HEK293 (cell line): ENCODE measurements around the gene ARHGAP27.

Source experiments
- CTCF ChIA-PET: fragments of 350-600 bp; formaldehyde crosslinking; extraction: SDS; loops from one replicate; lab custom pipeline; 2021; ENCODE audit warnings: antibody characterized with exemption; lab: Yijun Ruan, JAX
- POLR2A ChIA-PET: fragments of 300-600 bp; formaldehyde crosslinking; extraction: SDS; loops from one replicate; lab custom pipeline; 2020; ENCODE audit warnings: antibody characterized with exemption, inconsistent platforms; lab: Yijun Ruan, JAX
- H3K27ac ChIP-seq: fragments of 200-500 bp; sonication (Bioruptor generic); 2 replicates; pipeline ENCODE4 v1.5.1; 2014; ENCODE audit warnings: low read depth, low read length, control low read depth, inconsistent platforms; ENCODE audit errors: extremely low read depth
- H3K36me3 ChIP-seq, 2 experiments: fragments of 200-500 bp in 1 of 2; sonication (Bioruptor generic) in 1 of 2; 1 replicate in 1 of 2; 2 replicates in 1 of 2; pipeline ENCODE4 v1.5.1; 2014 to 2017; ENCODE audit warnings: inconsistent platforms in 2 of 2, low read length in 2 of 2; ENCODE audit not compliant: control insufficient read depth in 2 of 2, insufficient read depth in 1 of 2
- H3K4me1 ChIP-seq: fragments of 200-500 bp; sonication (Bioruptor generic); 2 replicates; pipeline ENCODE4 v1.5.1; 2014; ENCODE audit warnings: mild to moderate bottlenecking, low read length, inconsistent platforms; ENCODE audit not compliant: control insufficient read depth, insufficient read depth
- H3K4me3 ChIP-seq: 2 replicates; pipeline ENCODE4 v1.5.1; 2011; ENCODE audit warnings: low read depth, mild to moderate bottlenecking, control low read depth, low read length, moderate library complexity
- H3K9me3 ChIP-seq: fragments of 200-500 bp; sonication (Bioruptor generic); 2 replicates; pipeline ENCODE4 v1.5.1; 2014; ENCODE audit warnings: low read depth, low read length, inconsistent platforms; ENCODE audit not compliant: control insufficient read depth, insufficient read depth
- PRDM1 ChIP-seq: fragments of 450-650 bp; formaldehyde crosslinking; IDR thresholded peaks from 2 replicates; pipeline ENCODE4; 2016; ENCODE audit warnings: missing biosample characterization, missing genetic modification characterization
- REPIN1 ChIP-seq: fragments of 450-650 bp; formaldehyde crosslinking; IDR thresholded peaks from 2 replicates; pipeline ENCODE4 v1.5.1; 2017; ENCODE audit warnings: missing biosample characterization, missing genetic modification characterization, low read depth
- SETDB1 ChIP-seq: IDR thresholded peaks from one replicate; pipeline ENCODE4 v1.6.1; 2017; ENCODE audit warnings: mild to moderate bottlenecking, low read length, moderate library complexity, mixed read lengths; ENCODE audit not compliant: insufficient read length
- ZBTB21 ChIP-seq: fragments of 450-650 bp; formaldehyde crosslinking; IDR thresholded peaks from 2 replicates; pipeline ENCODE4 v1.5.1; 2017; ENCODE audit warnings: missing biosample characterization, missing genetic modification characterization
- ZBTB7A ChIP-seq: fragments of 450-650 bp; formaldehyde crosslinking; IDR thresholded peaks from 2 replicates; pipeline ENCODE4 v1.5.1; 2016; ENCODE audit warnings: low read depth, missing biosample characterization, missing genetic modification characterization
- ZEB2 ChIP-seq: fragments of 450-650 bp; formaldehyde crosslinking; IDR thresholded peaks from 2 replicates; pipeline ENCODE4 v1.5.1; 2016; ENCODE audit warnings: missing biosample characterization, missing genetic modification characterization
- ZFHX2 ChIP-seq: fragments of 450-650 bp; formaldehyde crosslinking; conservative IDR thresholded peaks from 2 replicates; pipeline ENCODE4 v1.5.1; 2016; ENCODE audit warnings: missing biosample characterization, missing genetic modification characterization
- ZNF202 ChIP-seq: fragments of 450-650 bp; formaldehyde crosslinking; IDR thresholded peaks from 2 replicates; pipeline ENCODE4 v1.5.1; 2016; ENCODE audit warnings: missing biosample characterization, missing genetic modification characterization, borderline replicate concordance
- ZNF292 ChIP-seq: fragments of 450-650 bp; formaldehyde crosslinking; IDR thresholded peaks from 2 replicates; pipeline ENCODE4 v1.5.1; 2016; ENCODE audit warnings: low read depth, missing biosample characterization, missing genetic modification characterization, borderline replicate concordance
- ZNF404 ChIP-seq: fragments of 450-650 bp; formaldehyde crosslinking; IDR thresholded peaks from 2 replicates; pipeline ENCODE4 v1.5.1; 2017; ENCODE audit warnings: missing biosample characterization, missing genetic modification characterization
- ZNF521 ChIP-seq: fragments of 450-650 bp; formaldehyde crosslinking; IDR thresholded peaks from 2 replicates; pipeline ENCODE4 v1.5.1; 2017; ENCODE audit warnings: missing biosample characterization, mild to moderate bottlenecking, missing genetic modification characterization
- ZNF654 ChIP-seq: fragments of 450-650 bp; formaldehyde crosslinking; IDR thresholded peaks from 2 replicates; pipeline ENCODE4 v1.5.1; 2016; ENCODE audit warnings: low read depth, missing biosample characterization, missing genetic modification characterization
- ZNF677 ChIP-seq: fragments of 450-650 bp; IDR thresholded peaks from 2 replicates; pipeline ENCODE4 v1.5.0; 2018; ENCODE audit warnings: missing biosample characterization, mild to moderate bottlenecking, missing genetic modification characterization, moderate library complexity
- ZNF776 ChIP-seq: fragments of 450-650 bp; formaldehyde crosslinking; IDR thresholded peaks from 2 replicates; pipeline ENCODE4 v1.5.0; 2017; ENCODE audit warnings: missing biosample characterization, missing genetic modification characterization, borderline replicate concordance
- ZNF843 ChIP-seq: fragments of 450-650 bp; formaldehyde crosslinking; IDR thresholded peaks from 2 replicates; pipeline ENCODE4 v1.5.1; 2016; ENCODE audit warnings: missing biosample characterization, missing genetic modification characterization
- TF ChIP-seq, protein P1 (sequence below): fragments of 450-650 bp; formaldehyde crosslinking; IDR thresholded peaks from 2 replicates; pipeline ENCODE4 v1.5.1; 2016; ENCODE audit warnings: missing biosample characterization, missing genetic modification characterization
- TF ChIP-seq, protein P2 (sequence below): fragments of 450-650 bp; formaldehyde crosslinking; IDR thresholded peaks from 2 replicates; pipeline ENCODE4 v1.5.1; 2017; ENCODE audit warnings: missing biosample characterization, missing genetic modification characterization
- TF ChIP-seq, protein P3 (sequence below): fragments of 450-650 bp; formaldehyde crosslinking; IDR thresholded peaks from 2 replicates; pipeline ENCODE4 v1.5.1; 2017; ENCODE audit warnings: missing biosample characterization, missing genetic modification characterization
- TF ChIP-seq, protein P4 (sequence below): fragments of 450-650 bp; formaldehyde crosslinking; IDR thresholded peaks from 2 replicates; pipeline ENCODE4 v1.5.1; 2016; ENCODE audit warnings: missing biosample characterization, missing genetic modification characterization
- TF ChIP-seq, protein P5 (sequence below): fragments of 450-650 bp; formaldehyde crosslinking; IDR thresholded peaks from 2 replicates; pipeline ENCODE4 v1.5.1; 2016; ENCODE audit warnings: missing biosample characterization, missing genetic modification characterization
- TF ChIP-seq, protein P6 (sequence below): fragments of 450-650 bp; formaldehyde crosslinking; IDR thresholded peaks from 2 replicates; pipeline ENCODE4 v1.5.1; 2017; ENCODE audit warnings: missing biosample characterization, missing genetic modification characterization

Gene ARHGAP27

DNA sequence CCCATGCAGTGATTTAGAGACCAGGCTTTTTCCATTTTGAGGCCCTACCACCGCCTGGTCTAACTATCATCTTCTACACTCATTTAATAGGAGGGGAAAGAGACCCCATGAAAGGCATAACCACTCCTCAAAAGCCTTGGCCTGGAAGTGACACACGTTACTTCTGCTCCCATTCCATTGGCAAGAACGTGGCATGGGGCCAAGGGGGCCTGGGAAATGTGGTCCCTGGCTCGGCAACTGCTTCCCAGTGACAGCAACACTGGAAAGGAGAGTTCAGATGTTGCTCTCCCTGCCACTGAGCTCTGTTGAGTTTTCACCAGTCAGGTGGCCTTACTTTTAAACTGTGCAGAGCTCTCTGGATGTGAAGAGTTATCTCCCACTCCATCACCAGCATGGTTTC, 70.7 kb downstream of the ARHGAP27 start:
- TF ChIP-seq ZEB2 (tag by site-specific recombination) (no peak), ZFHX2 (tag by site-specific recombination) (no peak), ZNF404 (tag by site-specific recombination) (no peak), ZNF654 (tag by site-specific recombination) (no peak), ZNF292 (tag by site-specific recombination) (no peak), ZBTB21 (tag by site-specific recombination) (no peak), ZNF677 (tag by site-specific recombination) (no peak)
- TF ChIP-seq, protein P1, sequence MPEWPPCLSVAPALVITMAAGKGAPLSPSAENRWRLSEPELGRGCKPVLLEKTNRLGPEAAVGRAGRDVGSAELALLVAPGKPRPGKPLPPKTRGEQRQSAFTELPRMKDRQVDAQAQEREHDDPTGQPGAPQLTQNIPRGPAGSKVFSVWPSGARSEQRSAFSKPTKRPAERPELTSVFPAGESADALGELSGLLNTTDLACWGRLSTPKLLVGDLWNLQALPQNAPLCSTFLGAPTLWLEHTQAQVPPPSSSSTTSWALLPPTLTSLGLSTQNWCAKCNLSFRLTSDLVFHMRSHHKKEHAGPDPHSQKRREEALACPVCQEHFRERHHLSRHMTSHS, result no peak
- Histone ChIP-seq H3K36me3 (no peaks in the 10 kb centered on the region), H3K27ac (no peak overlapping the region), H3K9me3 (no peaks in the 10 kb centered on the region), H3K4me3 (no peak overlapping the region), H3K4me1 (no peaks in the 10 kb centered on the region)
- ChIA-PET CTCF (interaction anchor here (0.7 to 2.0 kb wide), 2 partner anchors 84 to 1364 kb away, joined by 3 to 7 read pairs; no protein-coding TSS in a partner anchor), POLR2A (interaction anchor here (1.7 kb wide), 1 partner anchor 20 kb away, joined by 3 read pairs; no protein-coding TSS in a partner anchor)

DNA sequence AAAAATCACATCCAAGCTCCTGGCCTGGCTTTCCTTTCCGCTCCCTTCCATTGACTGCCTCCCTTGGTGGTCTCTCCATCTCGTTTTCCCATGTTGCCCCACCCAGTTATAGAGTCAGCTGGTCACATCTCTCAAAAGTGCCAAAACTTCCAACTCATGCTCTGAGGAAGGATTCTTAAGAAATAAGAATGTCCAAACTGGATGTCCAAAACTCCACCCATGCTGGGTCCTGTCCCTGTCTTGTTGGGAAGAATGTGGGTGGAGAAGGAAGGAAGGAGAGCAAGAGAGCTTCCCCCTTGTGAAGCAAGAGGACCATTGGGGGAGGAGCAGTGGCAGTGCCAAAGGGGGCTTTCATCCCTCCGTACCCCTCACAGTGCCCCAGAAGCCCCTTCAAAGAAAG, 71.2 kb downstream of the ARHGAP27 start:
- Histone ChIP-seq H3K4me3 (no peak overlapping the region), H3K27ac (no peak overlapping the region), H3K4me1 (no peaks in the 10 kb centered on the region), H3K36me3 (no peaks in the 10 kb centered on the region)
- POLR2A ChIA-PET, result interaction anchor here (1.7 kb wide), 1 partner anchor 20 kb away, joined by 3 read pairs; no protein-coding TSS in a partner anchor
- no peak for TF ChIP-seq ZNF202 (tag by site-specific recombination)
- no peak for TF ChIP-seq REPIN1 (tag by site-specific recombination)
- no peak for TF ChIP-seq ZNF843 (tag by site-specific recombination)
- TF ChIP-seq, protein P2, sequence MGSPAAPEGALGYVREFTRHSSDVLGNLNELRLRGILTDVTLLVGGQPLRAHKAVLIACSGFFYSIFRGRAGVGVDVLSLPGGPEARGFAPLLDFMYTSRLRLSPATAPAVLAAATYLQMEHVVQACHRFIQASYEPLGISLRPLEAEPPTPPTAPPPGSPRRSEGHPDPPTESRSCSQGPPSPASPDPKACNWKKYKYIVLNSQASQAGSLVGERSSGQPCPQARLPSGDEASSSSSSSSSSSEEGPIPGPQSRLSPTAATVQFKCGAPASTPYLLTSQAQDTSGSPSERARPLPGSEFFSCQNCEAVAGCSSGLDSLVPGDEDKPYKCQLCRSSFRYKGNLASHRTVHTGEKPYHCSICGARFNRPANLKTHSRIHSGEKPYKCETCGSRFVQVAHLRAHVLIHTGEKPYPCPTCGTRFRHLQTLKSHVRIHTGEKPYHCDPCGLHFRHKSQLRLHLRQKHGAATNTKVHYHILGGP (tag by site-specific recombination), result no peak
- no peak for TF ChIP-seq ZNF521 (tag by site-specific recombination)
- no peak for TF ChIP-seq SETDB1
- no peak for TF ChIP-seq ZNF776
- TF ChIP-seq, protein P3, sequence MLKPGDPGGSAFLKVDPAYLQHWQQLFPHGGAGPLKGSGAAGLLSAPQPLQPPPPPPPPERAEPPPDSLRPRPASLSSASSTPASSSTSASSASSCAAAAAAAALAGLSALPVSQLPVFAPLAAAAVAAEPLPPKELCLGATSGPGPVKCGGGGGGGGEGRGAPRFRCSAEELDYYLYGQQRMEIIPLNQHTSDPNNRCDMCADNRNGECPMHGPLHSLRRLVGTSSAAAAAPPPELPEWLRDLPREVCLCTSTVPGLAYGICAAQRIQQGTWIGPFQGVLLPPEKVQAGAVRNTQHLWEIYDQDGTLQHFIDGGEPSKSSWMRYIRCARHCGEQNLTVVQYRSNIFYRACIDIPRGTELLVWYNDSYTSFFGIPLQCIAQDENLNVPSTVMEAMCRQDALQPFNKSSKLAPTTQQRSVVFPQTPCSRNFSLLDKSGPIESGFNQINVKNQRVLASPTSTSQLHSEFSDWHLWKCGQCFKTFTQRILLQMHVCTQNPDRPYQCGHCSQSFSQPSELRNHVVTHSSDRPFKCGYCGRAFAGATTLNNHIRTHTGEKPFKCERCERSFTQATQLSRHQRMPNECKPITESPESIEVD (tag by site-specific recombination), result no peak
- TF ChIP-seq, all 188 proteins: peak for 0
- CTCF ChIA-PET, result interaction anchor here (0.7 to 0.9 kb wide), 3 partner anchors 50 to 1365 kb away, joined by 3 to 4 read pairs (median 3); no protein-coding TSS in a partner anchor
- H3K9me3 ChIP-seq, result no peaks in the 10 kb centered on the region

DNA sequence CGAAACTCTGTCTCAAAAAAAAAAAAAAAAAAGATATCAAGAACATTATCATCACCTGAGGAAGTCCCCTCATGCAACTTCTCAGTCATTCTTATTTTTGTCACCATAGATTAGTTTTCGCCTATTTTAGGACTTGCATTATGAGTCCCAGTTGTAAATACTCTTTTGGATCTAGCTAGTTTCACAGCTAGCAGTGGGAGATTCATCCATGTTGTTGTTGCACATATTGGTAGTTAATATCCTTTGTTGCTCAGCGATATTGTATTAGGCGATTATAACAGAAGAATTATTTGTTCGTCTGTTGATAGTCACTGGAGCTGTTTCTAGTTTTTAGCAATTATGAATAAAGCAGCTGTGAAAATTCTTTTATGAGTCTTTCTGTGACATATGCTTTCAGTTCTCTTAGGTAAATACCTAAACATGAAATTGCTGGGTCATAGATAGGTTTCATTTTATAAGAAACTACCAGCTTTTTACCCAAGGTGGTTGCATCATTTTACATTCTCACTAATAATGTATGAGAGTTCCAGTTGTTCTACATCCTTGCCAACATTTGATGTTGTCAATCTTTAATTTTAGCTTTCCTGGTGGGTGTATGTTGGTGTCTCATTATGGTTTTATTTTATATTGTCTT, 75.2 kb downstream of the ARHGAP27 start:
- CTCF ChIA-PET, result interaction anchor here (0.6 to 1.7 kb wide), 7 partner anchors 18 to 455 kb away, joined by 3 to 12 read pairs (median 3); no protein-coding TSS in a partner anchor
- no peak overlapping the region for H3K27ac ChIP-seq

More for the DNA sequence above, 75.2 kb downstream of the ARHGAP27 start:
- no peaks in the 10 kb centered on the region for H3K36me3 ChIP-seq
- TF ChIP-seq PRDM1 (no peak), ZBTB7A (tag by site-specific recombination) (no peak)
- TF ChIP-seq, protein P4, sequence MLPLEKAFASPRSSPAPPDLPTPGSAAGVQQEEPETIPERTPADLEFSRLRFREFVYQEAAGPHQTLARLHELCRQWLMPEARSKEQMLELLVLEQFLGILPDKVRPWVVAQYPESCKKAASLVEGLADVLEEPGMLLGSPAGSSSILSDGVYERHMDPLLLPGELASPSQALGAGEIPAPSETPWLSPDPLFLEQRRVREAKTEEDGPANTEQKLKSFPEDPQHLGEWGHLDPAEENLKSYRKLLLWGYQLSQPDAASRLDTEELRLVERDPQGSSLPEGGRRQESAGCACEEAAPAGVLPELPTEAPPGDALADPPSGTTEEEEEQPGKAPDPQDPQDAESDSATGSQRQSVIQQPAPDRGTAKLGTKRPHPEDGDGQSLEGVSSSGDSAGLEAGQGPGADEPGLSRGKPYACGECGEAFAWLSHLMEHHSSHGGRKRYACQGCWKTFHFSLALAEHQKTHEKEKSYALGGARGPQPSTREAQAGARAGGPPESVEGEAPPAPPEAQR, result no peak
- TF ChIP-seq, protein P5, sequence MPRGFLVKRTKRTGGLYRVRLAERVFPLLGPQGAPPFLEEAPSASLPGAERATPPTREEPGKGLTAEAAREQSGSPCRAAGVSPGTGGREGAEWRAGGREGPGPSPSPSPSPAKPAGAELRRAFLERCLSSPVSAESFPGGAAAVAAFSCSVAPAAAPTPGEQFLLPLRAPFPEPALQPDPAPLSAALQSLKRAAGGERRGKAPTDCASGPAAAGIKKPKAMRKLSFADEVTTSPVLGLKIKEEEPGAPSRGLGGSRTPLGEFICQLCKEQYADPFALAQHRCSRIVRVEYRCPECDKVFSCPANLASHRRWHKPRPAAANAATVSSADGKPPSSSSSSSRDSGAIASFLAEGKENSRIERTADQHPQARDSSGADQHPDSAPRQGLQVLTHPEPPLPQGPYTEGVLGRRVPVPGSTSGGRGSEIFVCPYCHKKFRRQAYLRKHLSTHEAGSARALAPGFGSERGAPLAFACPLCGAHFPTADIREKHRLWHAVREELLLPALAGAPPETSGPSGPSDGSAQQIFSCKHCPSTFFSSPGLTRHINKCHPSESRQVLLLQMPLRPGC (tag by site-specific recombination), result no peak
- TF ChIP-seq, protein P6, sequence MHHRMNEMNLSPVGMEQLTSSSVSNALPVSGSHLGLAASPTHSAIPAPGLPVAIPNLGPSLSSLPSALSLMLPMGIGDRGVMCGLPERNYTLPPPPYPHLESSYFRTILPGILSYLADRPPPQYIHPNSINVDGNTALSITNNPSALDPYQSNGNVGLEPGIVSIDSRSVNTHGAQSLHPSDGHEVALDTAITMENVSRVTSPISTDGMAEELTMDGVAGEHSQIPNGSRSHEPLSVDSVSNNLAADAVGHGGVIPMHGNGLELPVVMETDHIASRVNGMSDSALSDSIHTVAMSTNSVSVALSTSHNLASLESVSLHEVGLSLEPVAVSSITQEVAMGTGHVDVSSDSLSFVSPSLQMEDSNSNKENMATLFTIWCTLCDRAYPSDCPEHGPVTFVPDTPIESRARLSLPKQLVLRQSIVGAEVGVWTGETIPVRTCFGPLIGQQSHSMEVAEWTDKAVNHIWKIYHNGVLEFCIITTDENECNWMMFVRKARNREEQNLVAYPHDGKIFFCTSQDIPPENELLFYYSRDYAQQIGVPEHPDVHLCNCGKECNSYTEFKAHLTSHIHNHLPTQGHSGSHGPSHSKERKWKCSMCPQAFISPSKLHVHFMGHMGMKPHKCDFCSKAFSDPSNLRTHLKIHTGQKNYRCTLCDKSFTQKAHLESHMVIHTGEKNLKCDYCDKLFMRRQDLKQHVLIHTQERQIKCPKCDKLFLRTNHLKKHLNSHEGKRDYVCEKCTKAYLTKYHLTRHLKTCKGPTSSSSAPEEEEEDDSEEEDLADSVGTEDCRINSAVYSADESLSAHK, result no peak
- POLR2A ChIA-PET, result interaction anchor here (0.7 kb wide), 1 partner anchor 397 kb away, joined by 3 read pairs; no protein-coding TSS in a partner anchor
- H3K4me1 ChIP-seq, result no peaks in the 10 kb centered on the region
- no peaks in the 10 kb centered on the region for H3K9me3 ChIP-seq
- no peak overlapping the region for H3K4me3 ChIP-seq
